Epithelial cell of alveolus of lung (primary cell): ENCODE data around the gene ITGB3BP. TPM values are rescaled to one million over a fixed set of nuclear protein-coding genes. Genes with fewer than 3 reads are reported as not detected.

Experiments
- total RNA-seq: library from RNA; depleted of rRNA; stranded (reverse); fragments of >200 nt; gene quantifications from 2 replicates; pipeline ENCODE4 v1.2.1, GENCODE V29; 2015

The ITGB3BP gene, protein sequence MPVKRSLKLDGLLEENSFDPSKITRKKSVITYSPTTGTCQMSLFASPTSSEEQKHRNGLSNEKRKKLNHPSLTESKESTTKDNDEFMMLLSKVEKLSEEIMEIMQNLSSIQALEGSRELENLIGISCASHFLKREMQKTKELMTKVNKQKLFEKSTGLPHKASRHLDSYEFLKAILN
- total RNA-seq, result 11.9 and 28.8 TPM in 2 replicates

DNA sequence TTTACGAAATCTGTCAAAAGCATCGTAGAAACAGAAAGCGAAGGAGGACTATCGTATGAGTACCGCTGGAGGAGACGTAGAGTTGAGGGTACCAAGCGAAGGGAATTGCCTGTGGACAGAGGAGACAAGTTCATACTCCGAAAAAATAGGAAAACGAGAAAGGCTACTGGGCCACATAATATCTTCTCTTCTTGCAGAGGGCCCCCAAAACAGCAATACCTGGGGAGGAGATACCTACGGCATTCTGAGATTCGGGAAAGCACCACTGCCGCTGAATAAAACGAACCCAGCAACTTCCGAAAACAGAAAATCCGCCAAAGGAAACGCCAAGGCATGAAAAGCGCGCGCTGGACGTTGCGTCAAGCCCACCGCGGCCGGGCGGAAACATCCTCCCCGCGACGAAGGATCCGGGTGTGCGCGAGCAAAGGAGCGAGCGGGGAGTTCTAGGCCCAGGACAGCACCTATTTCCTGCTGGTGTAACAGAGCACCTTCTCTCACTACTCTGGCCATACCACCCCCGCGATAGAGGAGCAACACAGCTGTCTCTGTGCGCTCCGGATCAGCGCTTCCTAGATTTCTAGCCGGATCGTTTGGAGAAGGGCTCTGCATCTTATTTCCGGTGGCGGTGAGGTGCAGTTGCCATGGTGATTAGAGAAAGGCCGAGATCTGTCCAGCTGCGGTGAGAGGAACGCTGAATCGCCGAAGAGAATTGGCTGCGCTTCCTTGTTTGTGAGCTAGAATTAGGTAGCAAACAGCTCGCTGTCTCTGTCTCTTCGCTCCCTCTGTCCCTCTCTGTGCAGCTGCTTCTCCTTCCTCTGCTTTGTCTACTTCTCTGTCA is at the start of gene ITGB3BP, which contains the start of gene EFCAB7:
Gene ITGB3BP (minus strand): TSS at position 335 of the 838 bp plus-strand sequence. CDS start 92 bp downstream, at position 243.
Gene EFCAB7 (plus strand): TSS at position 635 of the 838 bp plus-strand sequence. CDS start 2,048 bp downstream, outside the sequence.

Other genes starting within 250 kb of the ITGB3BP start
- gene FOXD3, start 200.7 kb downstream of the ITGB3BP start, total RNA-seq, result not detected in 2 replicates
- 10.6 and 11.1 TPM in 2 replicates for gene ALG6, start 155.6 kb downstream of the ITGB3BP start, total RNA-seq
- 3.0 and 5.5 TPM in 2 replicates for gene EFCAB7, start 300 bp upstream of the ITGB3BP start, total RNA-seq
- 64.2 and 88.4 TPM in 2 replicates for gene PGM1, start 70.2 kb upstream of the ITGB3BP start, total RNA-seq